Measurements from ENCODE around the gene FAM187B. TPM values are rescaled to one million over a fixed set of nuclear protein-coding genes. Genes with fewer than 3 reads are reported as not detected.

The FAM187B gene
- total and polyA plus RNA-seq, 2 of the 8 experiments (the other 6 are each of a cell fraction or from before 2014, with no cell fraction given): not detected

DNA sequence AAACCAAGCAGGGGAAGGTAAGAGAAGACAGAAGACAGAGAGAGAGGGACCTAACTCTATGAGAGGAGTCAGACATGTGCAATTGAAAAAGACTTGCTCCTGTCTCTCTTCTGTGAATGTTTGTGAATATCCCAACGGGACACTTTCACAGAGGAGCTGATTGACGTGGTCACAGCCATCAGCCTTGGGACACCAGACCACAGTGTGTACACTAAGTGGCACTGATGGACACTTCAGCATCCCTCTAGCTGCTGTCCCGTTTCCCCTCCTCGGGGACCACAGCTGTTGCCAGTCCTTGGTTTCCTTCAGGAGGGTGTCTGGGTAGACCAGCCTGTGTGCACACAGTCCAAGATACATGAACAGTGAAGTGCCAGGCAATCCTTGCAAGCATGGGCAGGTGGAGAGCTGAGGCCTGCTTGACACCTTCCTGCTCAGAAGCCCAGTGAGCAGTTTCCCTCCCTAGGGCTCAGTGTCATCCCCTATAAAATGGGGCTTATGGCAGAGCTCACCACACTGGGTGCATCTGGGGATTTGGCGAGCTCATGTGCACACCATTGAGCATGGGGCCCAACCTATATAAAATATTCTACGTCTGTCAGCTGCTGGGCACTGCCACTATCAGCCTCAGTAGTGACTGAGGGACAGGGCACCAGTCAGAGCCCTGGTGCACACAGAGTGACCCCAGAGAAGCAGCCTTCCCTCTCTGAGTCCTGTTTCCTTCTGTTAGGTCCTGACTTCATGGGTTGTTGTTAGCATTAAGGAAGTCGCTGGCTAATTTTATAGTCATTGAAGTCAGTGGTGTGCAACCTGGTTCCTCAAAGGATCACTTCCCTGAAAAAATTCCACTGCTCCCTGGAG is 36.0 kb upstream of the FAM187B start:
- H3K36me3 ChIP-seq (ENCODE audit: control insufficient read depth in 2 of 4, insufficient read depth in 4 of 4, low read length in 3 of 4): peaks cover 13 to 45% (median 24%) of the 10 kb centered on the region in 4 experiments
- 86% methylated on average over 7 of the region's 7 CpGs; no CpG with 5 or more reads in 1 of the 2 experiments for WGBS, 2 experiments (ENCODE audit: extremely low coverage in 1 of 2, insufficient coverage in 1 of 2, insufficient read length in 1 of 2, insufficient replicate concordance in 2 of 2, low coverage in 1 of 2, low lambda C conversion rate in 2 of 2, missing lambda C conversion rate in 1 of 2)

More for the DNA sequence above, 36.0 kb upstream of the FAM187B start:
- no peaks in the 10 kb centered on the region; the same call in 1 of the 2 replicates for H3K23me2 ChIP-seq (ENCODE audit: low read depth, low read length)
- no peak overlapping the region for H3K18ac ChIP-seq (ENCODE audit: extremely low read depth, low read length)
- H2BK15ac ChIP-seq (ENCODE audit: low read length): no peak overlapping the region
- H4K20me1 ChIP-seq (replicated peaks in 1 of 2; ENCODE audit: control insufficient read depth in 1 of 2, insufficient read depth in 2 of 2, low read length in 2 of 2): peaks cover 10 to 31% of the 10 kb centered on the region in 2 experiments
- no peak overlapping the region for H3K27ac ChIP-seq (ENCODE audit: low read depth, low read length)
- CTCF ChIA-PET (ENCODE audit: partially characterized antibody): interaction anchor here (0.6 to 2.7 kb wide), 8 partner anchors 8 to 230 kb away, joined by 3 to 12 read pairs (median 4); partner anchors contain the start of gene HAMP
- H2BK20ac ChIP-seq (ENCODE audit: low read length): no peak overlapping the region
- no peak overlapping the region for H3K56ac ChIP-seq (replicated peaks; ENCODE audit: insufficient read length, low read depth, low read length)
- H2AFZ ChIP-seq (ENCODE audit: low read length): no peak overlapping the region
- H2BK120ac ChIP-seq (replicated peaks; ENCODE audit: low read depth, low read length): no peak overlapping the region
- no peaks in the 10 kb centered on the region for H3K27me3 ChIP-seq (replicated peaks in 1 of 4; ENCODE audit: control insufficient read depth in 3 of 4, extremely low read depth in 1 of 4, insufficient read depth in 3 of 4, low read length in 3 of 4)
- no peak overlapping the region for H3K4me3 ChIP-seq (ENCODE audit: extremely low read depth in 1 of 4, insufficient read depth in 2 of 4, low read depth in 3 of 4, low read length in 4 of 4)
- no peak overlapping the region for H2AK5ac ChIP-seq (ENCODE audit: low read depth, low read length)
- FAIRE-seq (no peak), DNase-seq (ENCODE audit: low read depth in 1 of 2, low spot score in 2 of 2) (no peak)
- H3K4me2 ChIP-seq (ENCODE audit: insufficient read depth in 1 of 2, low read depth in 2 of 2, low read length in 2 of 2): no peak overlapping the region
- no peak overlapping the region for H4K8ac ChIP-seq (ENCODE audit: extremely low read depth, insufficient read depth, low read length)
- H2BK12ac ChIP-seq (ENCODE audit: low read depth, low read length): no peak overlapping the region
- TF ChIP-seq POLR2A (IDR thresholded peaks at IDR 0.05; ENCODE audit: control extremely low read depth in 1 of 2, low read depth in 2 of 2, low read length in 2 of 2) (peak in 1 of 2 experiments; percentile 59; a peak in 2 of 3 replicates), GABPA (IDR thresholded peaks at IDR 0.05; ENCODE audit: borderline replicate concordance, insufficient read depth, low read length) (no peak)
- no peak overlapping the region for H4K91ac ChIP-seq (replicated peaks; ENCODE audit: insufficient read length, low read length)
- H3K23ac ChIP-seq (ENCODE audit: insufficient read length): no peak overlapping the region
- POLR2A ChIA-PET (ENCODE audit: partially characterized antibody): interaction anchor here (0.6 to 10.5 kb wide), 10 partner anchors 8 to 190 kb away, joined by 3 to 146 read pairs (median 4); partner anchors contain the start of genes HAMP and LSR
- no peak overlapping the region for H2BK5ac ChIP-seq (ENCODE audit: low read depth, low read length)
- H3K4ac ChIP-seq (replicated peaks; ENCODE audit: insufficient read length, low read depth, low read length): no peak overlapping the region
- H4K5ac ChIP-seq (ENCODE audit: insufficient read length, low read depth, low read length): no peak overlapping the region
- H3K79me2 ChIP-seq (ENCODE audit: control insufficient read depth in 1 of 2, insufficient read depth in 2 of 2, low read length in 2 of 2): peaks cover 0 to 3% of the 10 kb centered on the region in 2 experiments; a peak in 1 of 4 replicates
- peaks cover 0 to 11% (median 5%) of the 10 kb centered on the region in 4 experiments; a peak in 5 of 7 replicates for H3K4me1 ChIP-seq (replicated peaks in 1 of 4; ENCODE audit: control insufficient read depth in 3 of 4, insufficient read depth in 4 of 4, low read length in 3 of 4)
- no peak overlapping the region for H3K9ac ChIP-seq (replicated peaks in 1 of 4; ENCODE audit: extremely low read depth in 1 of 4, low read depth in 3 of 4, low read length in 3 of 4)
- H3K9me3 ChIP-seq (ENCODE audit: insufficient read depth in 2 of 2, low read depth in 1 of 2, low read length in 1 of 2): peaks cover 0 to 2% of the 10 kb centered on the region in 2 experiments; a peak in 1 of 4 replicates
- H3K14ac ChIP-seq (ENCODE audit: insufficient read length): no peak overlapping the region
- H3K79me1 ChIP-seq (ENCODE audit: low read depth, low read length): peaks cover 5% of the 10 kb centered on the region
